DND-41 (cell line): ENCODE measurements around the gene BAIAP2.

ENCODE experiments used
- ATAC-seq: fragments of 200-7000 bp; cut with Tn5 transposase; 3 replicates; pipeline ENCODE4 v1.9.1; 2021; ENCODE audit warnings: low read depth; ENCODE audit not compliant: insufficient read depth
- DNase-seq: peaks from one replicate; pipeline ENCODE4 v3.0.0-alpha.2; 2020
- H2AFZ ChIP-seq: 2 replicates; pipeline ENCODE4 v1.6.0; 2012; ENCODE audit warnings: low read depth, low read length
- H3K27ac ChIP-seq: 2 replicates; pipeline ENCODE4 v1.5.1; 2012; ENCODE audit warnings: low read length, inconsistent platforms
- H3K27me3 ChIP-seq: fragments of 200-600 bp; sonication (generic); 2 replicates; pipeline ENCODE4 v1.6.0; 2012; ENCODE audit warnings: low read length, mild to moderate bottlenecking, inconsistent platforms; ENCODE audit not compliant: insufficient read depth, poor library complexity
- H3K36me3 ChIP-seq: 2 replicates; pipeline ENCODE4 v1.5.1; 2012; ENCODE audit warnings: low read length, inconsistent platforms; ENCODE audit not compliant: insufficient read depth
- H3K4me1 ChIP-seq: 2 replicates; pipeline ENCODE4 v1.5.1; 2012; ENCODE audit warnings: mild to moderate bottlenecking, low read length; ENCODE audit not compliant: insufficient read depth
- H3K4me2 ChIP-seq: 2 replicates; pipeline ENCODE4 v1.6.0; 2012; ENCODE audit warnings: mild to moderate bottlenecking, moderate library complexity, low read length, inconsistent platforms; ENCODE audit not compliant: insufficient read depth
- H3K4me3 ChIP-seq, 2 experiments: fragments of 200-600 bp in 1 of 2; shearing (Covaris generic) in 1 of 2; 2 replicates each; pipeline ENCODE4 v1.5.1; 2012 to 2016; ENCODE audit warnings: inconsistent platforms in 2 of 2, low read length in 2 of 2, mild to moderate bottlenecking in 2 of 2, low read depth in 1 of 2, moderate library complexity in 1 of 2
- H3K79me2 ChIP-seq: 2 replicates; pipeline ENCODE4 v1.6.0; 2012; ENCODE audit warnings: low read length, inconsistent platforms; ENCODE audit not compliant: insufficient read depth
- H3K9ac ChIP-seq: 2 replicates; pipeline ENCODE4 v1.6.0; 2012; ENCODE audit warnings: low read depth, mild to moderate bottlenecking, inconsistent platforms, low read length, moderate library complexity
- H3K9me3 ChIP-seq: 2 replicates; pipeline ENCODE4 v1.5.1; 2012; ENCODE audit warnings: low read length, moderate library complexity, mild to moderate bottlenecking, inconsistent platforms; ENCODE audit not compliant: insufficient read depth, severe bottlenecking
- H4K20me1 ChIP-seq: 2 replicates; pipeline ENCODE4 v1.6.0; 2012; ENCODE audit warnings: low read length; ENCODE audit not compliant: insufficient read depth
- CTCF ChIP-seq: IDR thresholded peaks from 2 replicates; pipeline ENCODE4 v1.5.1; 2012; ENCODE audit warnings: borderline replicate concordance, low read length, moderate library complexity, mild to moderate bottlenecking; ENCODE audit not compliant: poor library complexity, severe bottlenecking; ENCODE audit errors: extremely low read depth
- EZH2 ChIP-seq: IDR thresholded peaks from 3 replicates; pipeline ENCODE4 v1.6.1; 2012; ENCODE audit warnings: borderline replicate concordance, low read depth, mild to moderate bottlenecking, moderate library complexity, low read length, inconsistent platforms; ENCODE audit not compliant: severe bottlenecking

Gene BAIAP2

GRCh38 chr17:81042606-81043005, 7.7 kb downstream of the BAIAP2 start:
- Histone ChIP-seq H2AFZ (no peak overlapping the region), H3K79me2 (no peaks in the 10 kb centered on the region), H4K20me1 (peaks cover 25% of the 10 kb centered on the region), H3K27me3 (no peaks in the 10 kb centered on the region), H3K9me3 (no peaks in the 10 kb centered on the region), H3K27ac (no peak overlapping the region), H3K4me2 (no peak overlapping the region), H3K4me1 (no peaks in the 10 kb centered on the region), H3K36me3 (no peaks in the 10 kb centered on the region), H3K9ac (no peak overlapping the region), H3K4me3 (no peak overlapping the region)
- ATAC-seq (no peak), DNase-seq (no peak)
- no peak for TF ChIP-seq CTCF
- no peak for TF ChIP-seq EZH2

GRCh38 chr17:81043319-81043724, 8.4 kb downstream of the BAIAP2 start:
- Histone ChIP-seq H3K79me2 (no peaks in the 10 kb centered on the region), H3K9ac (no peak overlapping the region), H3K4me1 (no peaks in the 10 kb centered on the region), H3K27ac (no peak overlapping the region), H2AFZ (no peak overlapping the region), H3K27me3 (no peaks in the 10 kb centered on the region), H3K36me3 (no peaks in the 10 kb centered on the region), H3K4me2 (no peak overlapping the region), H4K20me1 (peaks cover 25% of the 10 kb centered on the region), H3K4me3 (no peak overlapping the region), H3K9me3 (no peaks in the 10 kb centered on the region)
- ATAC-seq (no peak), DNase-seq (no peak)
- TF ChIP-seq CTCF (no peak), EZH2 (no peak)

GRCh38 chr17:81043725-81044427, 8.9 kb downstream of the BAIAP2 start:
- peaks cover 24% of the 10 kb centered on the region for H4K20me1 ChIP-seq
- no peaks in the 10 kb centered on the region for H3K27me3 ChIP-seq
- H3K4me1 ChIP-seq: no peaks in the 10 kb centered on the region
- ATAC-seq (no peak), DNase-seq (no peak)
- no peak for TF ChIP-seq EZH2
- TF ChIP-seq CTCF: no peak
- H3K36me3 ChIP-seq: no peaks in the 10 kb centered on the region
- H3K4me2 ChIP-seq: no peak overlapping the region
- no peak overlapping the region for H3K9ac ChIP-seq
- no peak overlapping the region for H3K4me3 ChIP-seq
- H3K27ac ChIP-seq: no peak overlapping the region
- no peaks in the 10 kb centered on the region for H3K79me2 ChIP-seq
- no peak overlapping the region for H2AFZ ChIP-seq
- no peaks in the 10 kb centered on the region for H3K9me3 ChIP-seq
